HEK293 (cell line): ENCODE data around the gene EMC6.

ENCODE experiments used
- CTCF ChIA-PET: fragments of 350-600 bp; formaldehyde crosslinking; extraction: SDS; loops from one replicate; lab custom pipeline; 2021; ENCODE audit warnings: antibody characterized with exemption; lab: Yijun Ruan, JAX
- POLR2A ChIA-PET: fragments of 300-600 bp; formaldehyde crosslinking; extraction: SDS; loops from one replicate; lab custom pipeline; 2020; ENCODE audit warnings: antibody characterized with exemption, inconsistent platforms; lab: Yijun Ruan, JAX
- H3K27ac ChIP-seq: fragments of 200-500 bp; sonication (Bioruptor generic); 2 replicates; pipeline ENCODE4 v1.5.1; 2014; ENCODE audit warnings: low read depth, low read length, control low read depth, inconsistent platforms; ENCODE audit errors: extremely low read depth
- H3K36me3 ChIP-seq, 2 experiments: fragments of 200-500 bp in 1 of 2; sonication (Bioruptor generic) in 1 of 2; 1 replicate in 1 of 2; 2 replicates in 1 of 2; pipeline ENCODE4 v1.5.1; 2014 to 2017; ENCODE audit warnings: inconsistent platforms in 2 of 2, low read length in 2 of 2; ENCODE audit not compliant: control insufficient read depth in 2 of 2, insufficient read depth in 1 of 2
- H3K4me1 ChIP-seq: fragments of 200-500 bp; sonication (Bioruptor generic); 2 replicates; pipeline ENCODE4 v1.5.1; 2014; ENCODE audit warnings: mild to moderate bottlenecking, low read length, inconsistent platforms; ENCODE audit not compliant: control insufficient read depth, insufficient read depth
- H3K4me3 ChIP-seq: 2 replicates; pipeline ENCODE4 v1.5.1; 2011; ENCODE audit warnings: low read depth, mild to moderate bottlenecking, control low read depth, low read length, moderate library complexity
- H3K9me3 ChIP-seq: fragments of 200-500 bp; sonication (Bioruptor generic); 2 replicates; pipeline ENCODE4 v1.5.1; 2014; ENCODE audit warnings: low read depth, low read length, inconsistent platforms; ENCODE audit not compliant: control insufficient read depth, insufficient read depth
- BCL11A ChIP-seq: fragments of 450-650 bp; formaldehyde crosslinking; IDR thresholded peaks from 2 replicates; pipeline ENCODE4 v1.5.1; 2016; ENCODE audit warnings: low read depth, missing biosample characterization, missing genetic modification characterization
- BCL11B ChIP-seq: fragments of 450-650 bp; formaldehyde crosslinking; IDR thresholded peaks from 2 replicates; pipeline ENCODE4 v1.5.1; 2016; ENCODE audit warnings: low read depth, missing biosample characterization, missing genetic modification characterization
- GLI2 ChIP-seq: fragments of 450-650 bp; formaldehyde crosslinking; IDR thresholded peaks from 2 replicates; pipeline ENCODE4; 2017; ENCODE audit warnings: missing biosample characterization, missing genetic modification characterization, low read depth, borderline replicate concordance
- GLIS1 ChIP-seq: fragments of 450-650 bp; formaldehyde crosslinking; IDR thresholded peaks from 2 replicates; pipeline ENCODE4 v1.5.1; 2016; ENCODE audit warnings: missing biosample characterization, missing genetic modification characterization
- KLF1 ChIP-seq: fragments of 450-650 bp; formaldehyde crosslinking; IDR thresholded peaks from 2 replicates; pipeline ENCODE4 v1.5.1; 2016; ENCODE audit warnings: missing biosample characterization, missing genetic modification characterization
- MEIS1 ChIP-seq: sonication (generic); formaldehyde crosslinking; IDR thresholded peaks from 2 replicates; pipeline ENCODE4 v1.8.1; 2022; ENCODE audit warnings: missing genetic modification reagents, mild to moderate bottlenecking, borderline replicate concordance
- SETDB1 ChIP-seq: IDR thresholded peaks from one replicate; pipeline ENCODE4 v1.6.1; 2017; ENCODE audit warnings: mild to moderate bottlenecking, low read length, moderate library complexity, mixed read lengths; ENCODE audit not compliant: insufficient read length
- TRIM28 ChIP-seq: IDR thresholded peaks from 2 replicates; pipeline ENCODE4 v1.6.1; 2011; ENCODE audit warnings: low read length, control low read depth, borderline replicate concordance
- ZIC2 ChIP-seq: fragments of 450-650 bp; formaldehyde crosslinking; IDR thresholded peaks from 2 replicates; pipeline ENCODE4 v1.5.1; 2016; ENCODE audit warnings: missing biosample characterization, missing genetic modification characterization
- ZNF112 ChIP-seq: fragments of 450-650 bp; formaldehyde crosslinking; IDR thresholded peaks from 2 replicates; pipeline ENCODE4 v1.5.0; 2017; ENCODE audit warnings: missing biosample characterization, missing genetic modification characterization
- ZNF184 ChIP-seq: fragments of 450-650 bp; IDR thresholded peaks from 2 replicates; pipeline ENCODE4 v1.5.1; 2018; ENCODE audit warnings: missing biosample characterization, mild to moderate bottlenecking, missing genetic modification characterization
- ZNF19 ChIP-seq: fragments of 450-650 bp; formaldehyde crosslinking; IDR thresholded peaks from 2 replicates; pipeline ENCODE4; 2016; ENCODE audit warnings: missing biosample characterization, missing genetic modification characterization, low read depth
- ZNF274 ChIP-seq, 2 experiments: fragments of 200-500 bp in 1 of 2; fragments of 450-650 bp in 1 of 2; sonication (Bioruptor generic) in 1 of 2; formaldehyde crosslinking in 1 of 2; IDR thresholded peaks; 2 replicates each; pipeline versions ENCODE4 v1.5.1 to v1.6.1; 2014 to 2016; ENCODE audit warnings: borderline replicate concordance in 1 of 2, inconsistent platforms in 1 of 2, low read length in 1 of 2, missing biosample characterization in 1 of 2, missing genetic modification characterization in 1 of 2
- ZNF302 ChIP-seq: fragments of 450-650 bp; formaldehyde crosslinking; IDR thresholded peaks from 2 replicates; pipeline ENCODE4 v1.5.1; 2016; ENCODE audit warnings: missing biosample characterization, missing genetic modification characterization, low read depth
- ZNF501 ChIP-seq: fragments of 450-650 bp; formaldehyde crosslinking; IDR thresholded peaks from 2 replicates; pipeline ENCODE4 v1.5.1; 2016; ENCODE audit warnings: missing biosample characterization, missing genetic modification characterization
- ZNF514 ChIP-seq: fragments of 450-650 bp; formaldehyde crosslinking; IDR thresholded peaks from 2 replicates; pipeline ENCODE4 v1.5.1; 2016; ENCODE audit warnings: missing biosample characterization, missing genetic modification characterization
- ZNF548 ChIP-seq: fragments of 450-650 bp; formaldehyde crosslinking; IDR thresholded peaks from 2 replicates; pipeline ENCODE4 v1.5.1; 2016; ENCODE audit warnings: missing biosample characterization, missing genetic modification characterization
- ZNF558 ChIP-seq: fragments of 450-650 bp; formaldehyde crosslinking; IDR thresholded peaks from 2 replicates; pipeline ENCODE4 v1.5.1; 2016; ENCODE audit warnings: missing biosample characterization, missing genetic modification characterization
- ZNF560 ChIP-seq: fragments of 450-650 bp; formaldehyde crosslinking; IDR thresholded peaks from 2 replicates; pipeline ENCODE4 v1.5.1; 2017; ENCODE audit warnings: missing biosample characterization, missing genetic modification characterization, borderline replicate concordance
- ZNF623 ChIP-seq: fragments of 450-650 bp; formaldehyde crosslinking; IDR thresholded peaks from 2 replicates; pipeline ENCODE4 v1.5.1; 2016; ENCODE audit warnings: missing biosample characterization, missing genetic modification characterization
- TF ChIP-seq, protein P1 (sequence below): fragments of 450-650 bp; formaldehyde crosslinking; IDR thresholded peaks from 2 replicates; pipeline ENCODE4; 2016; ENCODE audit warnings: missing biosample characterization, missing genetic modification characterization
- TF ChIP-seq, protein P2 (sequence below): fragments of 450-650 bp; formaldehyde crosslinking; IDR thresholded peaks from 2 replicates; pipeline ENCODE4 v1.5.1; 2017; ENCODE audit warnings: missing biosample characterization, missing genetic modification characterization
- TF ChIP-seq, protein P3 (sequence below): fragments of 450-650 bp; formaldehyde crosslinking; IDR thresholded peaks from 2 replicates; pipeline ENCODE4 v1.5.1; 2016; ENCODE audit warnings: missing biosample characterization, missing genetic modification characterization

EMC6 gene

DNA sequence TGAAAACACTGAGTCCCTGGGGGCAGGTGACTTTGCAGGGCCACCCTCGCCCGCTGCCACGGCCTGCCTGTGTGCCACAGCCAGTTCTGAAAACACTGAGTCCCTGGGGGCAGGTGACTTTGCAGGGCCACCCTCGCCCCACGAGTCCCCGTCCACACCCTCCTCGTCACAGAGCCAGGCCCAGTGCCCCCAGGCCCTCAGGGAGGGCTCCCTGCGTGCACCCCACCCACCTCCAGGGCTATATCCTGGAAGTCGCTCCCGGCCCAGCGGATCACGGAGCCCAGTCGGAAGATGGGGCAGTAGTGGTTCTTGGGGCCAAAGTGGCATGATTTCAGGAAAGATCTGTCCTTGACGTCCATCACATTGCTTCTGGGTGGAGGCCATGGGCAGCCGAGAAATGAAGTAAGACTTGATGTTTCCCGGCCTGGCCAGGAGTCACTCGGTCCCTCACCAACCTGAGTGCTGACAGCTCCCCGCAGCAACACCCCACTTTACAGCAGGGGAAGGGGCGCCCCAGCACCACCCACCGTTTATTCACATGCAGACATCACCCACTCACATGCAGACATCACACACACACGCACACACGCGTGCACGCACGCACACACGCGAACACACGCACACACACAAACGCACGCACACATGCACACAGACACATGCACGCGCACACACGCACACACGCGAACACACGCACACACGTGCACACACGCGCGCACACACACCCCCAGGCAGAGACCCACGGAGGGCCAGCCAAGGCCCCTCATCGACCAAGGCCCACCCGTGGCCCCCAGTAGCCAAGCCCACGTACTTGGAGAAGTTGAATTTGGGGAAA lies 20.9 kb downstream of the EMC6 start (continued):
- TF ChIP-seq ZNF623 (tag by site-specific recombination) (no peak), ZNF184 (tag by site-specific recombination) (no peak)
- TF ChIP-seq, protein P1, sequence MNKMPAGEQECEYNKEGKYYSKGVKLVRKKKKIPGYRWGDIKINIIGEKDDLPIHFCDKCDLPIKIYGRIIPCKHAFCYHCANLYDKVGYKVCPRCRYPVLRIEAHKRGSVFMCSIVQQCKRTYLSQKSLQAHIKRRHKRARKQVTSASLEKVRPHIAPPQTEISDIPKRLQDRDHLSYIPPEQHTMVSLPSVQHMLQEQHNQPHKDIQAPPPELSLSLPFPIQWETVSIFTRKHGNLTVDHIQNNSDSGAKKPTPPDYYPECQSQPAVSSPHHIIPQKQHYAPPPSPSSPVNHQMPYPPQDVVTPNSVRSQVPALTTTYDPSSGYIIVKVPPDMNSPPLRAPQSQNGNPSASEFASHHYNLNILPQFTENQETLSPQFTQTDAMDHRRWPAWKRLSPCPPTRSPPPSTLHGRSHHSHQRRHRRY = no peak

DNA sequence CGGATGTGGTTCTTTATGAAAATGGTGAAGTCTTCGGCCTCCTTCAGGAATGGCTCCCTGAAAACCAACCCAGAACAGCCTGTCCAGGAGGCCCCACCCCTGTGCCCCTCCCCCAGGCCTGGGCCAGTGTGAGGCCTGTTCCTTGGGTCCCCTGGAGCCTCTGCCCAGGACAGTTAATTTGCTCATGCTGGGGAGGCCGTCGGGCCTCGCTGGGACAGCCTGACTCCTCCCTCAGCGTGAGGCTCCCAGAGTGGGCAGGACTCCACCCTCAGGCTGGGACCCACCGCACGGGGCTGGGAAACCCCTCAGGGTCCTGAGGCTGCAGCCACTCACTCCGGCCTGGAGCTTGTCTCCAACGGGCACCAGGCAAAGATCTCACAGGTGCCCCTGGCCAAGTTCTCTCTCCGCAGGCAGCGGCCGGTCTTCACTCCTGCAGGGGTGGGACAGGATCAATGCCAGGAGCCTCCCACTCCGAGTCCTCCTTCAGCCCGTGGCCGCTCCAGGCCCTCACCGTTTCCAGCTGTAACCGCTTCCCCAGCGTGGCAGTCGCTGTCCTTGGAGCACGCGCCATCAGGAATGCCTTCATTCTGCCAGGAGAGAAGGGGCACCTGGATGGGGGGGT lies 21.6 kb downstream of the EMC6 start:
- Histone ChIP-seq H3K4me1 (no peaks in the 10 kb centered on the region; the same call in 1 of the 2 replicates), H3K27ac (no peak overlapping the region), H3K4me3 (no peak overlapping the region), H3K36me3 (no peaks in the 10 kb centered on the region; a peak in 1 of 3 replicates), H3K9me3 (no peaks in the 10 kb centered on the region)
- POLR2A ChIA-PET = interaction anchor here (1.6 kb wide), 1 partner anchor 33 kb away, joined by 5 read pairs; the partner anchor contains the start of gene HASPIN
- no peak for TF ChIP-seq ZNF19 (tag by site-specific recombination)
- TF ChIP-seq ZNF558 = no peak
- TF ChIP-seq GLI2 = no peak
- no peak for TF ChIP-seq ZNF302
- no peak for TF ChIP-seq MEIS1 (CRISPR knock-in tag)
- TF ChIP-seq, protein P2, sequence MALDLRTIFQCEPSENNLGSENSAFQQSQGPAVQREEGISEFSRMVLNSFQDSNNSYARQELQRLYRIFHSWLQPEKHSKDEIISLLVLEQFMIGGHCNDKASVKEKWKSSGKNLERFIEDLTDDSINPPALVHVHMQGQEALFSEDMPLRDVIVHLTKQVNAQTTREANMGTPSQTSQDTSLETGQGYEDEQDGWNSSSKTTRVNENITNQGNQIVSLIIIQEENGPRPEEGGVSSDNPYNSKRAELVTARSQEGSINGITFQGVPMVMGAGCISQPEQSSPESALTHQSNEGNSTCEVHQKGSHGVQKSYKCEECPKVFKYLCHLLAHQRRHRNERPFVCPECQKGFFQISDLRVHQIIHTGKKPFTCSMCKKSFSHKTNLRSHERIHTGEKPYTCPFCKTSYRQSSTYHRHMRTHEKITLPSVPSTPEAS (tag by site-specific recombination) = 0 out of 2 replicates have a peak, but pooled peaks have one; percentile 5
- TF ChIP-seq ZIC2 (tag by site-specific recombination) = peak; percentile 43; the same call in 1 of the 2 replicates
- TF ChIP-seq ZNF514 (tag by site-specific recombination) = no peak
- TF ChIP-seq, protein P3, sequence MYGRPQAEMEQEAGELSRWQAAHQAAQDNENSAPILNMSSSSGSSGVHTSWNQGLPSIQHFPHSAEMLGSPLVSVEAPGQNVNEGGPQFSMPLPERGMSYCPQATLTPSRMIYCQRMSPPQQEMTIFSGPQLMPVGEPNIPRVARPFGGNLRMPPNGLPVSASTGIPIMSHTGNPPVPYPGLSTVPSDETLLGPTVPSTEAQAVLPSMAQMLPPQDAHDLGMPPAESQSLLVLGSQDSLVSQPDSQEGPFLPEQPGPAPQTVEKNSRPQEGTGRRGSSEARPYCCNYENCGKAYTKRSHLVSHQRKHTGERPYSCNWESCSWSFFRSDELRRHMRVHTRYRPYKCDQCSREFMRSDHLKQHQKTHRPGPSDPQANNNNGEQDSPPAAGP (tag by site-specific recombination) = no peak
- TF ChIP-seq BCL11B (tag by site-specific recombination) = no peak
- TF ChIP-seq GLIS1 (tag by site-specific recombination) = peak; percentile 51
- no peak for TF ChIP-seq ZNF560
- no peak for TF ChIP-seq ZNF501 (tag by site-specific recombination)
- TF ChIP-seq SETDB1 = no peak
- TF ChIP-seq ZNF548 (tag by site-specific recombination) = no peak
- no peak for TF ChIP-seq BCL11A (tag by site-specific recombination)
- TF ChIP-seq TRIM28 = no peak
- CTCF ChIA-PET = interaction anchor here (0.7 kb wide), 1 partner anchor 144 kb away, joined by 4 read pairs; no protein-coding TSS in a partner anchor

DNA sequence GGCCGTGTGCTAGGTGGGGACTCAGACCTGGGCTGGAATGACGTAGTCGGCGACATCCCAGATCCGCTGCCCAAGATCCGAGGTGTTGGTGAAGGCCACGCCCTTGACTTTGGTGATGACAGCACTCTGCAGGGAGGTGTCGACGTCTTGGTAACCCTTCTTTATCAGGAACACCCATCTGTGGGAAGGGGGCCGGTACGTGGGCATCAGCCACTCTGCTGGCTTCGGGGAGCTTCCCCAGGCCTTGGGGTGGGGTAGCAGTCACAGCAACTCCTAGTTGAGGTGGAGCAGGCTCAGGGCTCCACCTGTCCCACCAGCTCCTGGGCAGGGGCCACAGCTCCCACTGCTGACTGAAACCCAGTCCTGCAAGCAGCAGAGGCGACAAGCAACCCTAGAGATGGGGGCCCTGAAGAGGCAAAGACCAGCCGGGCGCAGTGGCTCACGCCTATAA lies 23.0 kb downstream of the EMC6 start:
- Histone ChIP-seq H3K27ac (no peak overlapping the region), H3K4me3 (no peak overlapping the region), H3K36me3 (no peaks in the 10 kb centered on the region; a peak in 1 of 3 replicates), H3K4me1 (no peaks in the 10 kb centered on the region; the same call in 1 of the 2 replicates), H3K9me3 (no peaks in the 10 kb centered on the region)
- ChIA-PET CTCF (interaction anchor here (0.6 to 1.6 kb wide), 5 partner anchors 8 to 308 kb away, joined by 3 to 5 read pairs (median 4); no protein-coding TSS in a partner anchor), POLR2A (interaction anchor here (0.6 to 1.6 kb wide), 2 partner anchors 32 to 47 kb away, joined by 4 to 5 read pairs; partner anchors contain the start of gene HASPIN)
- no peak for TF ChIP-seq ZNF112
- TF ChIP-seq KLF1 (tag by site-specific recombination) = 0 out of 2 replicates have a peak, but pooled peaks have one; percentile 18
- TF ChIP-seq ZNF274 (IDR thresholded peaks at IDR 0.05; ENCODE audit: low read length) = no peak
- TF ChIP-seq ZNF274 (tag by site-specific recombination; IDR thresholded peaks at IDR 0.05; ENCODE audit: borderline replicate concordance) = no peak
